NB4 (cell line): ENCODE measurements around the gene PTCD2.

Experiments
- DNase-seq: peaks from one replicate; pipeline ENCODE4 v3.0.0; 2010; ENCODE audit warnings: low read depth
- H3K4me3 ChIP-seq: one replicate; pipeline ENCODE4 v1.5.1; 2011; ENCODE audit warnings: mild to moderate bottlenecking, low read depth, low read length, moderate library complexity
- MYC ChIP-seq: IDR thresholded peaks from 2 replicates; pipeline ENCODE4 v1.6.1; 2011; ENCODE audit warnings: low read depth, low read length
- POLR2A ChIP-seq: IDR thresholded peaks from 2 replicates; pipeline ENCODE4 v1.6.1; 2011; ENCODE audit warnings: mild to moderate bottlenecking; ENCODE audit not compliant: insufficient read length; ENCODE audit errors: extremely low read depth
- TF ChIP-seq, protein P1 (sequence below): IDR thresholded peaks from 2 replicates; pipeline ENCODE4 v1.6.1; 2011; ENCODE audit warnings: low read depth, low read length
- TF ChIP-seq, protein P2 (sequence below): IDR thresholded peaks from one replicate; pipeline ENCODE4 v1.5.1; 2012; ENCODE audit warnings: low read depth, low read length

Gene PTCD2

DNA sequence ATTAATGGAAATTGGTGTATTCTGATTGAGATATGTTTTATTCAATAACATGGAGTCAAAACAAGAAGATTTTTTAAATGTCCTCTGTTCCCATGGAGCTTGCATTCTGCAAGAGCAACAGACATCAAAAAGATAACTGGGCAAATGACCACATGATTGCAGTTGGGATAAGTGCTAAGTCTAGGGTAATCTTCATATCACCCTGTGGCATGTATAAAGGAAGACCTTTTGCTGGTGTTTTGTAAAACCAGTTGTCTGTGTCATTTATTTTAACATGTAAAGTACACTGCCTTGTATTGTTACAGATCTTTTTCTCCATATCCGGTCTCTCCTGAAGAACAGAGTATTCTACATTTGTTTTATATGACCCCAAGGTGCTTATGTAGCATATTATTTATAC lies 44.0 kb downstream of the PTCD2 start:
- TF ChIP-seq MYC (no peak), POLR2A (no peak)
- TF ChIP-seq, protein P1, sequence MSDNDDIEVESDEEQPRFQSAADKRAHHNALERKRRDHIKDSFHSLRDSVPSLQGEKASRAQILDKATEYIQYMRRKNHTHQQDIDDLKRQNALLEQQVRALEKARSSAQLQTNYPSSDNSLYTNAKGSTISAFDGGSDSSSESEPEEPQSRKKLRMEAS, result no peak
- TF ChIP-seq, protein P2, sequence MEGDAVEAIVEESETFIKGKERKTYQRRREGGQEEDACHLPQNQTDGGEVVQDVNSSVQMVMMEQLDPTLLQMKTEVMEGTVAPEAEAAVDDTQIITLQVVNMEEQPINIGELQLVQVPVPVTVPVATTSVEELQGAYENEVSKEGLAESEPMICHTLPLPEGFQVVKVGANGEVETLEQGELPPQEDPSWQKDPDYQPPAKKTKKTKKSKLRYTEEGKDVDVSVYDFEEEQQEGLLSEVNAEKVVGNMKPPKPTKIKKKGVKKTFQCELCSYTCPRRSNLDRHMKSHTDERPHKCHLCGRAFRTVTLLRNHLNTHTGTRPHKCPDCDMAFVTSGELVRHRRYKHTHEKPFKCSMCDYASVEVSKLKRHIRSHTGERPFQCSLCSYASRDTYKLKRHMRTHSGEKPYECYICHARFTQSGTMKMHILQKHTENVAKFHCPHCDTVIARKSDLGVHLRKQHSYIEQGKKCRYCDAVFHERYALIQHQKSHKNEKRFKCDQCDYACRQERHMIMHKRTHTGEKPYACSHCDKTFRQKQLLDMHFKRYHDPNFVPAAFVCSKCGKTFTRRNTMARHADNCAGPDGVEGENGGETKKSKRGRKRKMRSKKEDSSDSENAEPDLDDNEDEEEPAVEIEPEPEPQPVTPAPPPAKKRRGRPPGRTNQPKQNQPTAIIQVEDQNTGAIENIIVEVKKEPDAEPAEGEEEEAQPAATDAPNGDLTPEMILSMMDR, result no peak
- DNase-seq, result no peak
- H3K4me3 ChIP-seq, result no peak overlapping the region

DNA sequence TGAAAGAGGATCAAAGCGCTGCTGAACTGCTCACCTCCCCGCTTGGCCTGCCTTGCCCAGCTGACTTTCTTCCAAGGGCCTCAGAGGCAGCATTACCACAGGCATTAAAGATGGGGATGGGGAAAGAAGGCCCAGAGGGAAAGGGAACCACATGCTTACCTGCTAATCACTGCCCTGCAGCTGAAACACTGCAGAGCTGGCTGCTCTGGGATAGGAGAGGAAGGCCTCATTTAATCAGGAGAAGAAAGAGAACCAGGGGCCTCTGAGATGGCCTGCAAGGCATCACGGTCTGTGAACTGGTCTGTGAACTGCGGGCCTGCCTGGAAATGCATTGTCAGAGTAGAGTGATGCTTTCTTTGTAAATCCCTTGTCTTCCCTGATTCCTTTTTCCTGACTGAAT lies 44.8 kb downstream of the PTCD2 start:
- no peak overlapping the region for H3K4me3 ChIP-seq
- DNase-seq, result no peak
- TF ChIP-seq MYC, result no peak
- TF ChIP-seq, protein P1, result no peak
- TF ChIP-seq, protein P2, result no peak
- no peak for TF ChIP-seq POLR2A

DNA sequence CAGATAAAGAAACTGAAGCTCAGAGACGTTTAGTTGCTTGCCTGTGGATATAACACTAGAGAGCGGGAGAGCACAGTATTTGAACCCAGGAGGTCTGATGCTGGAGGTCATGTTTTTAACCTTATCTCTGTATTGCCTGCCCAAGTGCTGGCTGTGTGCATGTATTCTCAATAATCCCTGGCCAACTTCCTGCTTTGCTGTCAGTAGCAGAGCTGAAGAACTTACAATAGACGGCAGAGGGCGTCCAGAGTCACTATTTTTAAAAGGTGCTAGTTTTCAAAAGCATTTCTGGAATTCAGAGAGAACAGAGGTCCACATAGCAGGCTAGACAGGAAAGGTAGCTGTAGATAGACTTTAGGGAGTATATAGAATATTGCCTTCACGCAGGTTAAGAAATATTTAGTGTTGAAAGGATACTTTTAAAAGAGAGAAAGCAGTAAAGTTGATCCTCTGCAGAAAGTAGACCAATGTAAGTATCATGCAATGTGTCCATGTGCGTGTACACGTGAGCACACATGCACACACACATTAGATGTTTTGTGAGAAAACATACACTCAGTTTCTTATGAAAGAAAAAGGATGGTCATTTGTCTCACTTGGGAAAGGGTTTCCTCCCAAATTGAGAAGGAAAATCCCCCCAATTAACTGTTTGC lies 46.3 kb downstream of the PTCD2 start:
- DNase-seq, result peak; percentile 80
- H3K4me3 ChIP-seq, result no peak overlapping the region
- no peak; the same call in 1 of the 2 replicates for TF ChIP-seq MYC
- TF ChIP-seq, protein P2, result peak; percentile 68

DNA sequence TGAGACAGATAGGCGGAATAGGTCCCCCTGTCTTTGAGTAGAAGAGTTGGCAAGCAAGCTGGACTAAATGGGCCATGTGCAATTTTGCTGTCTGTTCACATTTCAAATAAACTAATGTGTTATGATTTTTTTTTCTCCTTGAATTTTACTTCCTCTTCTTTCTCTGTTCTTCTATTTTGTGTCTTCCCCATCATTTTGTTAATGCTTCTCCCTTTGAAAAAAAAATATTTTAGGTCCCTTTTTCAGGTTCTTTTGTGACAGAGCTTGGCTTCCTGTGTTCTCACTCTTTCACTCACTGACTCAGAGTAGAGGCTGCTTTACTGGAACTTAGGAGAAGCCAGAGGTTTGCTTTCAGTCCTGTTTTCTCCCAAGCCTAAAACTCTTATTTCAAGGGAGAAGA lies 48.1 kb downstream of the PTCD2 start:
- H3K4me3 ChIP-seq, result no peak overlapping the region
- TF ChIP-seq MYC (no peak), POLR2A (no peak)
- TF ChIP-seq, protein P1, result no peak
- TF ChIP-seq, protein P2, result no peak
- no peak for DNase-seq

DNA sequence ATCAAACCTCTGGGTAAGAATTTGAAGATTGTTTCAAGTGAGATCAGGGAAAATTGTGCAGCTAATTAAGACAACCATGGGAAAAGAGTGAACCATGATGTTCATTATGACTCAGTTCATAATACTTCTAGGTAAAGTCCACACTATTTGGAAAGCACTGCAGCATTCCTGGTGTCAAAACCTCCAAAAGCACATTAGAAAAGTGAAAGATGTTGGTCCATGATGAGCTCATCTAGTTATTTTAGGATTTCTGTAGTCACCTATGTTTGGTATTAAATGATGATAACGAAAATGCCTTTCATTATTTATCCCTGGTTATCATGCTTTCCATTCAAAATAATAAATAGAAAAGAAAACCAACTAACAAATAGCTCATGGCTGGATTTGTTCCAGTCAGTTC lies 49.1 kb downstream of the PTCD2 start:
- no peak overlapping the region for H3K4me3 ChIP-seq
- DNase-seq, result no peak
- no peak for TF ChIP-seq MYC
- no peak for TF ChIP-seq POLR2A
- TF ChIP-seq, protein P2, result no peak
- TF ChIP-seq, protein P1, result no peak

DNA sequence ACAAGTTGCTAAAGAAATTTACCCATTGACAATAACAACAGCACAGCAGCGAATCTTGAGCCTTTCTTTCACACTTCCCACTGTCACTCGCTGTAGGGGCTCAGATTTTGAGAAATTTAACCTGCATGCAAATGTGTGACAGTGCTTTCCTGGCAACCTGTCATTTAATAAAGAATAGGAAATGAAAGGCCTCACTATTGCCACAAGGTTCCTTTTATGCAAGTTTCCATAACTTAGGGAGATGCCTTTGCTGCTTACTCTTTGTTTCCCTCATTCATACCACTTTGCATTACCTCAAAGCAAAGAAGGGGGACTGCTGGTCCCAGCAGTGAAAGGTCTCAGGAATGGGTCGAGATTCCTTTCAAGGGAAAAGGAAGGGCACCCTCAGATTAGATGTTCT lies 49.5 kb downstream of the PTCD2 start:
- TF ChIP-seq POLR2A, result no peak
- TF ChIP-seq, protein P2, result no peak
- TF ChIP-seq MYC, result no peak
- TF ChIP-seq, protein P1, result no peak
- DNase-seq, result no peak
- no peak overlapping the region for H3K4me3 ChIP-seq
